A673 (cell line): ENCODE data around the gene GLRX3.

Source experiments
- EZH2 ChIP-seq: fragments of 200-600 bp; sonication (generic); IDR thresholded peaks from 2 replicates; pipeline ENCODE4 v1.6.1; 2017; ENCODE audit warnings: borderline replicate concordance, low read depth, mild to moderate bottlenecking, mixed read lengths, antibody characterized with exemption, low read length; ENCODE audit not compliant: poor library complexity, severe bottlenecking
- TF ChIP-seq, protein P1 (sequence below): fragments of 300-800, 200-600 bp; sonication (generic); conservative IDR thresholded peaks from 2 replicates; pipeline ENCODE4 v1.5.1; 2017; ENCODE audit warnings: low read depth, mild to moderate bottlenecking, antibody characterized with exemption, low read length, moderate library complexity, mixed read lengths

DNA sequence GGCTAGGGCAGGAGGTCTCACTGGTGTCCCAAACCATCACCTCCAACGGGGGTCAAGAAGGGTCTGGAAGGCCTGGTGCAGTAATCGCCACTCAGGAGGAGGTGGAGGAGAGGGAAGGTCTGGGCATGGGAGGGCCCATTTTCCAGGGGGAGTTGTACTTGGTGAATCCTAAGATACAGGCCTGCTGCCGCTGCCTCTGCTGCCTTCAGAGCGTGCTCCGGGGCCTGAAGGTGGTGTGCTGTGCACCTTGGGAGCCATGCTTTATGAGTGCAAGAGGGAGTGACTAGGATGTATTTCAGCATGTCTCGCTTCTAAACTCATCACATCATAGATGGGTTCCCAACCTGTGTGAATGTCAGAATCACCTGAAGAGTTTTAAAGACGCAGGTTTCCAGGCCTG, 78.2 kb downstream of the GLRX3 start:
- TF ChIP-seq, protein P1, sequence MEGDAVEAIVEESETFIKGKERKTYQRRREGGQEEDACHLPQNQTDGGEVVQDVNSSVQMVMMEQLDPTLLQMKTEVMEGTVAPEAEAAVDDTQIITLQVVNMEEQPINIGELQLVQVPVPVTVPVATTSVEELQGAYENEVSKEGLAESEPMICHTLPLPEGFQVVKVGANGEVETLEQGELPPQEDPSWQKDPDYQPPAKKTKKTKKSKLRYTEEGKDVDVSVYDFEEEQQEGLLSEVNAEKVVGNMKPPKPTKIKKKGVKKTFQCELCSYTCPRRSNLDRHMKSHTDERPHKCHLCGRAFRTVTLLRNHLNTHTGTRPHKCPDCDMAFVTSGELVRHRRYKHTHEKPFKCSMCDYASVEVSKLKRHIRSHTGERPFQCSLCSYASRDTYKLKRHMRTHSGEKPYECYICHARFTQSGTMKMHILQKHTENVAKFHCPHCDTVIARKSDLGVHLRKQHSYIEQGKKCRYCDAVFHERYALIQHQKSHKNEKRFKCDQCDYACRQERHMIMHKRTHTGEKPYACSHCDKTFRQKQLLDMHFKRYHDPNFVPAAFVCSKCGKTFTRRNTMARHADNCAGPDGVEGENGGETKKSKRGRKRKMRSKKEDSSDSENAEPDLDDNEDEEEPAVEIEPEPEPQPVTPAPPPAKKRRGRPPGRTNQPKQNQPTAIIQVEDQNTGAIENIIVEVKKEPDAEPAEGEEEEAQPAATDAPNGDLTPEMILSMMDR = no peak
- no peak for TF ChIP-seq EZH2
